NCI-H1417 treated with DMSO at 0.1 percent for 48 hours (cell line): ENCODE measurements around the gene ZNF565.
"Not testable (repeated sequence)": the region's sequence is repeated elsewhere in the genome, so short reads cannot be mapped to it uniquely, and the experiment has no call there.

Experiments used
- DNase-seq: peaks from one replicate; lab custom pipeline; 2025; lab: John Stamatoyannopoulos, UW

The ZNF565 gene

DNA sequence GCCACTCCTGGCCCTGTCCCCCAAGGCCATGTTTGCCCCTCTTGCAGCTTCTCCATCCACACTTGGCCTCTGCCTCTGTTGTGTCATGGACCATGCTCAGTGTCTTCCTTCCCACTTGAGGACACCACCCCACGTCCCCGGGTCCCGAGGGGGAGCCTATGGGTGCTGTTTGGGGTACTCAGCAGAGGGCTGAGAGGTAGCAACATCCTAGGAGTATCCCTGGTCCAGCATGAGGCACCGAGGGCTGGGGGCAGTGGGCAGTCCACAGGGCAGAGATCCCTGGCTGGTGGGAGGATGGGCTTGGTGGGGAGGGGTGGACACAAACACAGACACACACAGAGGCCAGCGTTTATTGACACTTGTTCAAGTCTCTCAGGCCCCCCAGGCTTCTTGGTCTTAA, 63.9 kb downstream of the ZNF565 start:
- no peak for DNase-seq

GRCh38 chr19:36149673-36150406, 64.6 kb downstream of the ZNF565 start:
- no peak for DNase-seq

DNA sequence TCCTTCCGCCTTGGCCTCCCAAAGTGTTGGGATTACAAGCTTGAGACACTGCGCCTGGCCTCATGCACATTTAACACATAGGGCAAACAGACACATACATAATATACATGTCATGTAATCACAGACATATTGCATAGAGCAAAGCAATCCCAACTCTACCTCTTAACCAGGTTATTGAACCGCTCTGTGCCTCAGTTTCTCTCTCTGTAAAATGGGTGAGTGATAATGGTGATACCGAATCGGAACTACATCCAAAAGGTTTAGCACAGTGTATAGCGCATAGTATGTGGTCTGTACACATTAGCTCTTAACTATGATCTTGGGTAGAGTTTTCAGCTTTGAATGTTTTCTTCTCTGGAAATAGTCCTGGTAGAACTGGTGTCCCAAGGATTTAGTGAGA, 69.8 kb downstream of the ZNF565 start:
- no peak for DNase-seq

DNA sequence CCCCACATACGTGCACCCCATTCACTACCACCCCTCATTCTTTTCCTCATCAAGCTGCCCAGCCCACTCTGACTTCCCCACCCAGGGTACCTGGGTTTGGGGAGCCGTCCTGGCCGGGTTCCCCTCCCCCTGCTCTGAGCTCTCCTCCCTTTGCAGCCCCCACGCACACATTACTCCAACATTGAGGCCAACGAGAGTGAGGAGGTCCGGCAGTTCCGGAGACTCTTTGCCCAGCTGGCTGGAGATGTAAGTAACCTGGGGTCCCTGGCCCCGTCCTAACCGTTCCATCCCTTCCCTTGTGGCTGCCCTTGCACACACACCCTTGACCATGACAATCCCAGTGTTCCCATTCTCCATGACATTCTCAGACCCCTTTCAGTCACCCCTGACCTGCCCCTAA, 72.0 kb downstream of the ZNF565 start:
- DNase-seq, result no peak

DNA sequence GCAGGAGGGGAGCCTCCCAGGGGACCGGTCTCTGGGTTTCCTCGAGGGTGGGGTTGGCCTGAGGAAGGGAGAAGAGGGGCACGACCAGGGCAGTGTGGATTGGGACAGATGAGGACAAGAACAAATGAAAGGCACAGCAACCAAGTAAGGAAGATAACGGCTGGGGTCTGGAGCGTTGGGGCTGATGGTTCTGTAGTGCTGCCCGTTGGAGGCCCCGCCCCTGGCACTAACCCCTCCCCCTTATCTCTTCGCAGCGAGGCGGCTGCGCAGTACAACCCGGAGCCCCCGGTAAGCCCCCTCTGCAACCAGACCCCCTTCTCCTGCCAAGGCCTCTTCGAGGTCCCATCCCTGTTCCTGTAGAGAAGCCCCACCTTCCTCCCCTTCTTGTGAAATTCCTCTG, 72.4 kb downstream of the ZNF565 start:
- no peak for DNase-seq

GRCh38 chr19:36141039-36141927, 73.2 kb downstream of the ZNF565 start:
- DNase-seq, result peak; percentile 28

GRCh38 chr19:36140304-36141038, 74.0 kb downstream of the ZNF565 start:
- no peak for DNase-seq

DNA sequence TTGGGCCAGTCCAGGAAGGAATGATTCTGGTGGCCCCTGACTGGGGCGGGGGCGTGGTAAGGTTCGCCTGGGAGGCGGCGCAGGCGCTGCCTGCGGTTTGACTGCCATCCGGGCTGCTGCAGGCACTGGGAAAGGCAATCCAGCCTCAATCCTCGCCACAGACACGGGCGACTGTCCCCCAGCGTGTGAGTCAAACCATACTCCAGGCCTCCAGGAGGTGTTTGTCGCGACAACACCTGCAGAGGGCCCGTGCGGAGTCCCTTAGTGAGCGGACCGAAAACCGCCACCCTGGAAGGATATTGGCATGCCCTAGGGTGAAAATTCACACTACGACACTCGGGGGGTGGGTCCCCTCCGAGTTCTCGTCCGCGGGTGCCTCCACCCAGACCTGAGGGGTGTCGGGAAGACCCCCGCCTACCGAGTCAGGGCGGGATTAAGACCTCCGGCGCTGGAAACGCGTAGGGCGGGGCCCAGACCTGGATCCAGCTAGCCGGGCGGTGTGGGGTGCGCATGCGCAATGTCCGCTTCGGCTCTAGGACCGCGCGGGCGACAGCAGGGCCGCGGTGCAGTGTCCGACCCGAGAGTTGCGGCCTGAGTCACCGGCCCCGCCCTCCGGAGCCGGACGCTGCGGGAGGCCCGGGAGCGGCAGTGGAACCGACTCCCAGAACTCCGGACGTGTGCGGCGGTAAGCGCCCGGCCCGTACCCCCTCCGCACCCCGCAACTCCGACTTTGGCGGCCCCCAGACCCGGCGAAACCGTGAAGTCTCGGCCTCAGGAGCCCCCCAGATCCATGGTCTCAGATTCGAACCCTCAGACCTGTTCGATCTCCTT, 74.8 kb downstream of the ZNF565 start, which contains the start of gene CAPNS1:
CAPNS1 (plus strand) TSS at position 594 of the 831 bp plus-strand sequence. CDS start 946 bp downstream, outside the sequence.
- DNase-seq, result peak; percentile 65

GRCh38 chr19:36139120-36139472, 75.4 kb downstream of the ZNF565 start:
- DNase-seq, result no peak

- no peak for DNase-seq
Measured at GRCh38 chr19:36136964-36137686, 77.3 kb downstream of the ZNF565 start.

DNA sequence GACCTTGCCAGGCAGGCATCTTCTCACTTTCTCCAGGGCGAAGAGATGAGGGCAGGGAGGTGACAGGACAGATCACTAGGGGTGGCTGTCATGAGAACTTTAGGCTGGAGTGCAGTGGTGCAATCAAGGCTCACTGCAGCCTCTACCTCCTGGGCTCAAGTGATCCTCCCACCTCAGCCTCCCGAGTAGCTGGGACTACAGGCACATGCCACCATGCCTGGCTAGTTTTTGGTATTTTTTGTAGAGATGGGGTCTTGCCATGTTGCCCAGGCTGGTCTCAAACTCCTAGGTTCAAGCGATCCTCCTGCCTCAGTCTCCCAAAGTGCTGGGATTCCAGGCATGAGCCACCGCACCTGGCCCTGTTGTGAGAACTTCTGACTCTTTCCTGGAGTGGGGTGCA, 79.6 kb downstream of the ZNF565 start:
- DNase-seq, result not testable (repeated sequence)
